Thyroid gland (tissue), 4 donors: ENCODE results near the gene B4GALT7.
"Not testable (repeated sequence)": the region's sequence is repeated elsewhere in the genome, so short reads cannot be mapped to it uniquely, and the experiment has no call there.

Experiments used
- POLR2A ChIP-seq, 2 donors: fragments of 450-650 bp; IDR thresholded peaks; one replicate each; pipeline ENCODE4 v1.6.1; 2017; ENCODE audit warnings: antibody characterized with exemption in 2 of 2, mild to moderate bottlenecking in 2 of 2, moderate library complexity in 1 of 2
- TF ChIP-seq, protein P1 (sequence below), 6 experiments: fragments of 200-600 bp in 3 of 6; fragments of 450-650 bp in 3 of 6; sonication (generic) in 3 of 6; IDR thresholded peaks; one replicate each; pipeline ENCODE4 v1.5.1; 2016 to 2019; ENCODE audit warnings: antibody characterized with exemption in 6 of 6, mild to moderate bottlenecking in 2 of 6, inconsistent platforms in 1 of 6, moderate library complexity in 1 of 6

DNA sequence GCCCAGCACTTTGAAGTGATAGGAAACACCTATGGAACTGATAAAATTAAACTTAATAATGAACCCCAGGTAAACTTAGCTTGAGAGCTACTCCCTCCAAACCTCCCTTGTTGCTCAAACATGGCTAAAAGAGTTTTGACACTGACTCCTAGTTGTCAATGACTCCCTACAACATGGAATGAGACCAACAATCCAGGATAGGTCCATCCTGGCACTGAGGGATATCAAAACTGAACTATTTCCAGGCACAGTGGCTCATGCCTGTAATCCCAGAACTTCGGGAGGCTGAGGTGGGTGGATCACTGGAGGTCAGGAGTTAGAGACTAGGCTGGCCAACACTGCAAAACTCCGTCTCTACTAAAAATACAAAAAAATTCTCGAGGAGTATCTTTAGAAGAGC, 58.6 kb downstream of the B4GALT7 start:
- TF ChIP-seq, protein P1, sequence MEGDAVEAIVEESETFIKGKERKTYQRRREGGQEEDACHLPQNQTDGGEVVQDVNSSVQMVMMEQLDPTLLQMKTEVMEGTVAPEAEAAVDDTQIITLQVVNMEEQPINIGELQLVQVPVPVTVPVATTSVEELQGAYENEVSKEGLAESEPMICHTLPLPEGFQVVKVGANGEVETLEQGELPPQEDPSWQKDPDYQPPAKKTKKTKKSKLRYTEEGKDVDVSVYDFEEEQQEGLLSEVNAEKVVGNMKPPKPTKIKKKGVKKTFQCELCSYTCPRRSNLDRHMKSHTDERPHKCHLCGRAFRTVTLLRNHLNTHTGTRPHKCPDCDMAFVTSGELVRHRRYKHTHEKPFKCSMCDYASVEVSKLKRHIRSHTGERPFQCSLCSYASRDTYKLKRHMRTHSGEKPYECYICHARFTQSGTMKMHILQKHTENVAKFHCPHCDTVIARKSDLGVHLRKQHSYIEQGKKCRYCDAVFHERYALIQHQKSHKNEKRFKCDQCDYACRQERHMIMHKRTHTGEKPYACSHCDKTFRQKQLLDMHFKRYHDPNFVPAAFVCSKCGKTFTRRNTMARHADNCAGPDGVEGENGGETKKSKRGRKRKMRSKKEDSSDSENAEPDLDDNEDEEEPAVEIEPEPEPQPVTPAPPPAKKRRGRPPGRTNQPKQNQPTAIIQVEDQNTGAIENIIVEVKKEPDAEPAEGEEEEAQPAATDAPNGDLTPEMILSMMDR (IDR thresholded peaks at IDR 0.05) = not testable (repeated sequence)
- TF ChIP-seq POLR2A (IDR thresholded peaks at IDR 0.05) = not testable (repeated sequence)
